Measurements from ENCODE around the gene RPS6KA3. TPM values are rescaled to one million over a fixed set of nuclear protein-coding genes. Genes with fewer than 3 reads are reported as not detected.

Gene RPS6KA3
- total and polyA plus RNA-seq, 9 of the 15 experiments (the other 6 are each of a cell fraction or from before 2014, with no cell fraction given) = 10.9 to 61.9 (median 37.4) TPM

DNA sequence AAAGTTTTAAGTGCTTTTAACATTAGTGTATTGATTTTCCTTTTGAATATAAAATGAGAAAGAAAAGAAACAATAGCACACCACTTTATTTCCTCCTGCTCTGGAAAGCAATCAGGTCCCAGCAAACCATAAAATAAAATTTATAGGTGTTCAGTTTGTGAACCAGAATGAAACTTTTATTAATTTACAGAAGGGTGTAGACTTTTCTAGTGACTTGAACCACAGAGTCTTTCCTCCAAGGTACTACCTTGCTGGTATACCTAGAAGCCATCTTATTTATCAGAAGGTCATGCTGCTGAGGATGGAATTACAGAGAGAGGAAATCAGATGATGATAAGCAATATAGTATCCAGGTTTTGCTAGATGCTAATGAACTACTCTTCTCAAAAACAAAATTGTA is 27.6 kb upstream of the RPS6KA3 start:
- no TSS peak for BruUV-seq (replicated peaks)
- Histone ChIP-seq H3K4me3 (no peak overlapping the region), H3K9me3 (replicated peaks; ENCODE audit: control insufficient read depth, insufficient read depth, low read depth, low read length) (no peaks in the 10 kb centered on the region), H3K4me1 (replicated peaks in 1 of 2; ENCODE audit: control insufficient read depth in 2 of 2, insufficient read depth in 2 of 2, low read length in 2 of 2) (no peaks in the 10 kb centered on the region), H3K4me2 (ENCODE audit: insufficient read depth, low read length) (no peak overlapping the region), H4K20me1 (replicated peaks; ENCODE audit: control insufficient read depth, insufficient read depth, low read length) (no peaks in the 10 kb centered on the region), H3K79me2 (ENCODE audit: control insufficient read depth, insufficient read depth, low read length) (no peaks in the 10 kb centered on the region), H3K9ac (ENCODE audit: insufficient read depth in 1 of 2, low read depth in 2 of 2, low read length in 2 of 2) (no peak overlapping the region), H3K27me3 (ENCODE audit: control insufficient read depth in 2 of 2, insufficient read depth in 2 of 2, low read length in 2 of 2) (no peaks in the 10 kb centered on the region), H3K9me1 (ENCODE audit: control insufficient read depth, insufficient read depth, low read length) (no peaks in the 10 kb centered on the region), H3K36me3 (ENCODE audit: control insufficient read depth, insufficient read depth, low read length) (no peaks in the 10 kb centered on the region), H3K27ac (ENCODE audit: extremely low read depth, low read depth, low read length) (no peak overlapping the region), H2AFZ (ENCODE audit: low read depth, low read length) (no peak overlapping the region)
- ATAC-seq (no peak), DNase-seq (ENCODE audit: extremely low read depth in 1 of 4, low spot score in 3 of 4) (no peak), FAIRE-seq (no peak)
- in situ Hi-C loops (cut with MboI) = no loop called here
- ChIA-PET POLR2A (interaction anchor here (0.7 kb wide), 1 partner anchor 34 kb away, joined by 3 read pairs; no protein-coding TSS in a partner anchor), CTCF (ENCODE audit: low intra/inter-chr PET ratio) (no interaction called here)
- TF ChIP-seq SRSF7 (optimal IDR thresholded peaks at IDR 0.05; ENCODE audit: low read depth, low read length) (no peak), ZKSCAN3 (CRISPR knock-in tag; IDR thresholded peaks at IDR 0.05) (no peak), GATAD2A (IDR thresholded peaks at IDR 0.05) (no peak), TEAD2 (tag; IDR thresholded peaks at IDR 0.05) (no peak), YY1 (IDR thresholded peaks at IDR 0.05; ENCODE audit: borderline replicate concordance in 1 of 3, control insufficient read depth in 1 of 3, extremely low read depth in 1 of 3, insufficient read depth in 3 of 3, insufficient read length in 1 of 3, insufficient replicate concordance in 2 of 3, low read depth in 1 of 3, low read length in 2 of 3) (no peak), NFYB (IDR thresholded peaks at IDR 0.05; ENCODE audit: extremely low read depth, insufficient read length) (no peak), CC2D1A (IDR thresholded peaks at IDR 0.05) (no peak), ZNF57 (CRISPR knock-in tag; IDR thresholded peaks at IDR 0.05) (no peak), HOXB6 (CRISPR knock-in tag; IDR thresholded peaks at IDR 0.05; ENCODE audit: borderline replicate concordance) (no peak)
- TF ChIP-seq, protein P1, sequence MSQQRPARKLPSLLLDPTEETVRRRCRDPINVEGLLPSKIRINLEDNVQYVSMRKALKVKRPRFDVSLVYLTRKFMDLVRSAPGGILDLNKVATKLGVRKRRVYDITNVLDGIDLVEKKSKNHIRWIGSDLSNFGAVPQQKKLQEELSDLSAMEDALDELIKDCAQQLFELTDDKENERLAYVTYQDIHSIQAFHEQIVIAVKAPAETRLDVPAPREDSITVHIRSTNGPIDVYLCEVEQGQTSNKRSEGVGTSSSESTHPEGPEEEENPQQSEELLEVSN (IDR thresholded peaks at IDR 0.05; ENCODE audit: borderline replicate concordance in 1 of 2, extremely low read depth in 1 of 2, insufficient read depth in 1 of 2, insufficient read length in 1 of 2, low read depth in 1 of 2, low read length in 1 of 2, poor library complexity in 1 of 2, severe bottlenecking in 1 of 2) = no peak
- TF ChIP-seq, protein P2, sequence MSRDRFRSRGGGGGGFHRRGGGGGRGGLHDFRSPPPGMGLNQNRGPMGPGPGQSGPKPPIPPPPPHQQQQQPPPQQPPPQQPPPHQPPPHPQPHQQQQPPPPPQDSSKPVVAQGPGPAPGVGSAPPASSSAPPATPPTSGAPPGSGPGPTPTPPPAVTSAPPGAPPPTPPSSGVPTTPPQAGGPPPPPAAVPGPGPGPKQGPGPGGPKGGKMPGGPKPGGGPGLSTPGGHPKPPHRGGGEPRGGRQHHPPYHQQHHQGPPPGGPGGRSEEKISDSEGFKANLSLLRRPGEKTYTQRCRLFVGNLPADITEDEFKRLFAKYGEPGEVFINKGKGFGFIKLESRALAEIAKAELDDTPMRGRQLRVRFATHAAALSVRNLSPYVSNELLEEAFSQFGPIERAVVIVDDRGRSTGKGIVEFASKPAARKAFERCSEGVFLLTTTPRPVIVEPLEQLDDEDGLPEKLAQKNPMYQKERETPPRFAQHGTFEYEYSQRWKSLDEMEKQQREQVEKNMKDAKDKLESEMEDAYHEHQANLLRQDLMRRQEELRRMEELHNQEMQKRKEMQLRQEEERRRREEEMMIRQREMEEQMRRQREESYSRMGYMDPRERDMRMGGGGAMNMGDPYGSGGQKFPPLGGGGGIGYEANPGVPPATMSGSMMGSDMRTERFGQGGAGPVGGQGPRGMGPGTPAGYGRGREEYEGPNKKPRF (IDR thresholded peaks at IDR 0.05; ENCODE audit: low read depth, low read length) = no peak
- TF ChIP-seq, protein P3, sequence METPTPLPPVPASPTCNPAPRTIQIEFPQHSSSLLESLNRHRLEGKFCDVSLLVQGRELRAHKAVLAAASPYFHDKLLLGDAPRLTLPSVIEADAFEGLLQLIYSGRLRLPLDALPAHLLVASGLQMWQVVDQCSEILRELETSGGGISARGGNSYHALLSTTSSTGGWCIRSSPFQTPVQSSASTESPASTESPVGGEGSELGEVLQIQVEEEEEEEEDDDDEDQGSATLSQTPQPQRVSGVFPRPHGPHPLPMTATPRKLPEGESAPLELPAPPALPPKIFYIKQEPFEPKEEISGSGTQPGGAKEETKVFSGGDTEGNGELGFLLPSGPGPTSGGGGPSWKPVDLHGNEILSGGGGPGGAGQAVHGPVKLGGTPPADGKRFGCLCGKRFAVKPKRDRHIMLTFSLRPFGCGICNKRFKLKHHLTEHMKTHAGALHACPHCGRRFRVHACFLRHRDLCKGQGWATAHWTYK (CRISPR knock-in tag; IDR thresholded peaks at IDR 0.05) = no peak
- TF ChIP-seq, protein P4, sequence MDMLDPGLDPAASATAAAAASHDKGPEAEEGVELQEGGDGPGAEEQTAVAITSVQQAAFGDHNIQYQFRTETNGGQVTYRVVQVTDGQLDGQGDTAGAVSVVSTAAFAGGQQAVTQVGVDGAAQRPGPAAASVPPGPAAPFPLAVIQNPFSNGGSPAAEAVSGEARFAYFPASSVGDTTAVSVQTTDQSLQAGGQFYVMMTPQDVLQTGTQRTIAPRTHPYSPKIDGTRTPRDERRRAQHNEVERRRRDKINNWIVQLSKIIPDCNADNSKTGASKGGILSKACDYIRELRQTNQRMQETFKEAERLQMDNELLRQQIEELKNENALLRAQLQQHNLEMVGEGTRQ (CRISPR knock-in tag; IDR thresholded peaks at IDR 0.05) = no peak
- intact Hi-C loops (cut with micrococcal nuclease) = no loop called here
